Astrocyte (in vitro differentiated cells and primary cell): Measurements from ENCODE around the gene TRAPPC2. TPM values are rescaled to one million over a fixed set of nuclear protein-coding genes. Genes with fewer than 3 reads are reported as not detected.
A peak's percentile ranks its signal among the peaks of the same experiment; 100 is the strongest.

Source experiments
- DNase-seq: peaks from one replicate; pipeline ENCODE4 v3.0.0-alpha.2; 2010; ENCODE audit warnings: low read depth
- FAIRE-seq: peaks from 2 replicates; lab custom pipeline; 2011; peaks lifted over from hg19 to GRCh38; lab: Jason Lieb, UNC
- H2AFZ ChIP-seq: 2 replicates; pipeline ENCODE4 v1.6.0; 2012; ENCODE audit warnings: low read depth, low read length, inconsistent platforms
- H3K27ac ChIP-seq: 2 replicates; pipeline ENCODE4 v1.5.1; 2011; ENCODE audit warnings: low read depth, low read length, inconsistent platforms
- H3K27me3 ChIP-seq: 2 replicates; pipeline ENCODE4 v1.6.0; 2011; ENCODE audit warnings: low read length, inconsistent platforms; ENCODE audit not compliant: insufficient read depth
- H3K36me3 ChIP-seq: 2 replicates; pipeline ENCODE4 v1.5.1; 2011; ENCODE audit warnings: low read length, inconsistent platforms; ENCODE audit not compliant: insufficient read depth
- H3K4me1 ChIP-seq: 2 replicates; pipeline ENCODE4 v1.5.1; 2011; ENCODE audit warnings: low read length, inconsistent platforms; ENCODE audit not compliant: insufficient read depth
- H3K4me2 ChIP-seq: 2 replicates; pipeline ENCODE4 v1.6.0; 2012; ENCODE audit warnings: low read length, inconsistent platforms
- H3K4me3 ChIP-seq: 2 replicates; pipeline ENCODE4 v1.5.1; 2011; ENCODE audit warnings: low read depth, mild to moderate bottlenecking, low read length, inconsistent platforms; ENCODE audit not compliant: insufficient read depth
- H3K79me2 ChIP-seq: 2 replicates; pipeline ENCODE4 v1.6.0; 2012; ENCODE audit warnings: mild to moderate bottlenecking, low read length, inconsistent platforms; ENCODE audit not compliant: insufficient read depth
- H3K9ac ChIP-seq: 2 replicates; pipeline ENCODE4 v1.6.0; 2012; ENCODE audit warnings: mild to moderate bottlenecking, low read length, inconsistent platforms
- H3K9me3 ChIP-seq: 2 replicates; pipeline ENCODE4 v1.5.1; 2012; ENCODE audit warnings: low read depth, mild to moderate bottlenecking, low read length, inconsistent platforms; ENCODE audit not compliant: insufficient read depth
- H4K20me1 ChIP-seq: 2 replicates; pipeline ENCODE4 v1.6.0; 2012; ENCODE audit warnings: low read length, inconsistent platforms; ENCODE audit not compliant: insufficient read depth
- H3K27ac Mint-ChIP-seq: one replicate; pipeline ENCODE4 v1.8.0; 2021; ENCODE audit warnings: mild to moderate bottlenecking, mixed read lengths; ENCODE audit not compliant: unreplicated experiment
- H3K27me3 Mint-ChIP-seq: one replicate; pipeline ENCODE4 v1.8.0; 2021; ENCODE audit warnings: low read depth, mixed read lengths; ENCODE audit not compliant: unreplicated experiment
- H3K36me3 Mint-ChIP-seq: one replicate; pipeline ENCODE4 v1.8.0; 2021; ENCODE audit warnings: low read depth, mixed read lengths; ENCODE audit not compliant: unreplicated experiment
- H3K4me1 Mint-ChIP-seq: one replicate; pipeline ENCODE4 v1.8.0; 2021; ENCODE audit warnings: low read depth, mixed read lengths; ENCODE audit not compliant: unreplicated experiment
- H3K4me3 Mint-ChIP-seq: one replicate; pipeline ENCODE4 v1.8.0; 2021; ENCODE audit warnings: mild to moderate bottlenecking, moderate library complexity, mixed read lengths; ENCODE audit not compliant: unreplicated experiment
- H3K9me3 Mint-ChIP-seq: one replicate; pipeline ENCODE4 v1.8.0; 2021; ENCODE audit warnings: mild to moderate bottlenecking, mixed read lengths; ENCODE audit not compliant: unreplicated experiment
- CTCF ChIP-seq: IDR thresholded peaks from 2 replicates; pipeline ENCODE4 v1.5.1; 2011; ENCODE audit warnings: low read depth, mild to moderate bottlenecking, inconsistent platforms, low read length, moderate library complexity; ENCODE audit not compliant: insufficient read depth
- EZH2 ChIP-seq: IDR thresholded peaks from 2 replicates; pipeline ENCODE4 v1.6.1; 2012; ENCODE audit warnings: mild to moderate bottlenecking, low read length, inconsistent platforms; ENCODE audit not compliant: insufficient read depth
- total RNA-seq: library from RNA; stranded (reverse); gene quantifications from 2 replicates; pipeline ENCODE4 v1.2.1, GENCODE V29; 2021

The TRAPPC2 gene
- total RNA-seq, 1 donor from 2014 or later: 17.0 TPM

DNA sequence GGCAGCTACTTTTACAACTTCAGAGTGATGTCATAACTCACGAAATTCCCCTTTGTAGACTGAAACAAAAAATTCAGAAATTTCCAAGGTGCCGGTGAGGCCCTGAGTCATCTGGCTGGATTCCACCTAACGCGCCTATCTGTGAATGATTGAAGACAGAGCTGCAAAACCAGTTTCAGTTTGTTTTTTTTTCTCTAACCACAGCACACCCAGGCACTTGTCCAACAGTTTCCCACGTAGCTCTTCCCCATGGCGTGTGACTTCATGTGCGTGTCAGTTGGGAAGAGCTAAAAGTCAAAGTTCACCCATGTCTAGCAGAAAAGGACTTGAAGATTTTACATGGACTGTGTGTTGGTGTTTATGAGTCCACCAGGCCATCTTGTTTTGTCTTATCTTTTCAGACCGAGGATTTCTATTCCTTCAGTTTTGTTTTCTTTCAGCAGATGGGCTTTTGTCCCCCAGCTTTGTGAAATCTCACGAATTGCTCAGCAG lies 65.1 kb downstream of the TRAPPC2 start:
- H3K27ac Mint-ChIP-seq: peak overlapping the region; percentile 86
- peaks cover 2% of the 10 kb centered on the region for H3K27me3 ChIP-seq
- no peaks in the 10 kb centered on the region for H3K9me3 Mint-ChIP-seq
- H3K4me3 ChIP-seq: no peak overlapping the region
- no peak overlapping the region for H3K4me3 Mint-ChIP-seq
- H4K20me1 ChIP-seq: no peaks in the 10 kb centered on the region
- DNase-seq: peak; percentile 96
- H3K4me1 Mint-ChIP-seq: peaks cover 9% of the 10 kb centered on the region
- TF ChIP-seq EZH2 (no peak), CTCF (no peak)
- peak overlapping the region; percentile 55 for H3K4me2 ChIP-seq
- H3K9me3 ChIP-seq: no peaks in the 10 kb centered on the region
- no peaks in the 10 kb centered on the region for H3K79me2 ChIP-seq
- H3K9ac ChIP-seq: no peak overlapping the region
- no peak overlapping the region for H2AFZ ChIP-seq
- H3K36me3 ChIP-seq: no peaks in the 10 kb centered on the region
- peak; percentile 97 for FAIRE-seq
- H3K27ac ChIP-seq: peak overlapping the region; percentile 51
- H3K4me1 ChIP-seq: peaks cover 3% of the 10 kb centered on the region
- no peaks in the 10 kb centered on the region for H3K27me3 Mint-ChIP-seq
- H3K36me3 Mint-ChIP-seq: no peaks in the 10 kb centered on the region

DNA sequence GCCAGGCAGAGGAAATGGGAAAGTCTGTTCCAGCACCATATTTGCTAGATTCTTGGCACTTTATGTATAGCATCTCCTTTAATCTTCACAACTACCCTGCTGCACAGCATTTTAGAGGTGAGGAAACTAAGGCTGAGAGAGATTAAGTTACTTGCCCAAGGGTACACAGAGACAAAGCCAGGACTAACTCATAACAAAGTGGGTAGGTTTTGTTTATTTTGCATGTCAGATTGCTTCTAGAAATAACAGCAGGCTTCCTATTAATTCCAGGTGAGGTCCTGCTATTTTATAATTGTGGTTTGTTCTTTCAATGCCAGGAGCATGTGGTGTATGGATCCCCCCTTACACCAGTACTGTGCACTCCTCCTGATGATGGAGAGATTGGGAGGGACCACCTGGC lies 66.5 kb downstream of the TRAPPC2 start:
- Histone ChIP-seq H3K4me2 (no peak overlapping the region), H3K36me3 (no peaks in the 10 kb centered on the region), H2AFZ (no peak overlapping the region), H4K20me1 (no peaks in the 10 kb centered on the region), H3K79me2 (no peaks in the 10 kb centered on the region), H3K27me3 (peaks cover 2% of the 10 kb centered on the region), H3K4me3 (no peak overlapping the region), H3K4me1 (peaks cover 3% of the 10 kb centered on the region), H3K9ac (no peak overlapping the region), H3K27ac (no peak overlapping the region), H3K9me3 (no peaks in the 10 kb centered on the region)
- H3K9me3 Mint-ChIP-seq: no peaks in the 10 kb centered on the region
- H3K27me3 Mint-ChIP-seq: no peaks in the 10 kb centered on the region
- H3K27ac Mint-ChIP-seq: no peak overlapping the region
- FAIRE-seq: no peak
- no peak for DNase-seq
- peaks cover 3% of the 10 kb centered on the region for H3K36me3 Mint-ChIP-seq
- peaks cover 11% of the 10 kb centered on the region for H3K4me1 Mint-ChIP-seq
- no peak overlapping the region for H3K4me3 Mint-ChIP-seq
- TF ChIP-seq CTCF (no peak), EZH2 (no peak)

GRCh38 chrX:13666836-13667235 lies 67.6 kb downstream of the TRAPPC2 start:
- H3K4me1 ChIP-seq: peaks cover 3% of the 10 kb centered on the region
- DNase-seq (no peak), FAIRE-seq (no peak)
- no peaks in the 10 kb centered on the region for H3K9me3 Mint-ChIP-seq
- H3K27ac ChIP-seq: no peak overlapping the region
- H3K9me3 ChIP-seq: no peaks in the 10 kb centered on the region
- no peak overlapping the region for H3K4me3 Mint-ChIP-seq
- no peak overlapping the region for H3K4me2 ChIP-seq
- peaks cover 2% of the 10 kb centered on the region for H3K27me3 ChIP-seq
- TF ChIP-seq CTCF (no peak), EZH2 (no peak)
- H3K9ac ChIP-seq: no peak overlapping the region
- no peak overlapping the region for H3K4me3 ChIP-seq
- H3K36me3 Mint-ChIP-seq: peaks cover 5% of the 10 kb centered on the region
- H3K79me2 ChIP-seq: no peaks in the 10 kb centered on the region
- no peak overlapping the region for H2AFZ ChIP-seq
- H3K27ac Mint-ChIP-seq: no peak overlapping the region
- H4K20me1 ChIP-seq: no peaks in the 10 kb centered on the region
- H3K27me3 Mint-ChIP-seq: no peaks in the 10 kb centered on the region
- no peaks in the 10 kb centered on the region for H3K36me3 ChIP-seq
- peaks cover 11% of the 10 kb centered on the region for H3K4me1 Mint-ChIP-seq
